GM23338 (cell line): Measurements from ENCODE around the gene LIX1L. TPM values are rescaled to one million over a fixed set of nuclear protein-coding genes. Genes with fewer than 3 reads are reported as not detected.

Experiments
- ATAC-seq: fragments of 200-7000 bp; cut with Tn5 transposase; 3 replicates; pipeline ENCODE4 v1.9.1; 2020
- DNase-seq: peaks from one replicate; pipeline ENCODE4 v3.0.0-alpha.2; 2015; ENCODE audit warnings: low spot score
- H2AFZ ChIP-seq: fragments of 200-600 bp; sonication (generic); 2 replicates; pipeline ENCODE4 v1.8.0; 2016; ENCODE audit warnings: antibody characterized with exemption, mild to moderate bottlenecking, moderate library complexity
- H3F3A ChIP-seq: fragments of 200-600 bp; sonication (generic); replicated peaks from 2 replicates; pipeline ENCODE4 v1.8.0; 2017; ENCODE audit warnings: antibody characterized with exemption, mixed run types, low read depth
- H3K27ac ChIP-seq: fragments of 200-600 bp; sonication (generic); 2 replicates; pipeline ENCODE4 v1.6.1; 2016; ENCODE audit warnings: low read depth
- H3K27me3 ChIP-seq: fragments of 200-600 bp; sonication (generic); 2 replicates; pipeline ENCODE4 v1.8.0; 2016; ENCODE audit warnings: mild to moderate bottlenecking, mixed run types, moderate library complexity; ENCODE audit not compliant: insufficient read depth
- H3K36me3 ChIP-seq: fragments of 200-600 bp; sonication (generic); 2 replicates; pipeline ENCODE4 v1.8.0; 2016; ENCODE audit warnings: mild to moderate bottlenecking; ENCODE audit not compliant: insufficient read depth
- H3K4me1 ChIP-seq: fragments of 200-600 bp; sonication (generic); 2 replicates; pipeline ENCODE4 v1.8.0; 2016; ENCODE audit warnings: mild to moderate bottlenecking, moderate library complexity; ENCODE audit not compliant: insufficient read depth
- H3K4me2 ChIP-seq: fragments of 200-600 bp; sonication (generic); 2 replicates; pipeline ENCODE4 v1.7.1; 2017; ENCODE audit warnings: mixed run types
- H3K4me3 ChIP-seq: fragments of 200-600 bp; sonication (generic); 2 replicates; pipeline ENCODE4 v1.6.1; 2016; ENCODE audit warnings: mixed run types
- H3K79me2 ChIP-seq: fragments of 200-600 bp; sonication (generic); replicated peaks from 2 replicates; pipeline ENCODE4 v1.8.0; 2017; ENCODE audit warnings: mild to moderate bottlenecking; ENCODE audit not compliant: insufficient read depth
- H3K9me2 ChIP-seq: fragments of 200-600 bp; sonication (generic); 2 replicates; pipeline ENCODE4 v1.8.0; 2017; ENCODE audit not compliant: insufficient read depth
- H4K20me1 ChIP-seq: fragments of 200-600 bp; sonication (generic); replicated peaks from 2 replicates; pipeline ENCODE4 v1.8.0; 2017; ENCODE audit warnings: mild to moderate bottlenecking; ENCODE audit not compliant: insufficient read depth
- H3K27ac Mint-ChIP-seq: 2 replicates; pipeline ENCODE4 v1.8.0; 2020; ENCODE audit warnings: inconsistent platforms, mild to moderate bottlenecking, moderate library complexity, mixed read lengths
- H3K27me3 Mint-ChIP-seq: 3 replicates; pipeline ENCODE4 v1.8.0; 2022; ENCODE audit warnings: low read depth, mild to moderate bottlenecking, moderate library complexity, mixed read lengths, inconsistent platforms; ENCODE audit not compliant: insufficient read depth, poor library complexity
- H3K36me3 Mint-ChIP-seq: 3 replicates; pipeline ENCODE4 v1.8.0; 2021; ENCODE audit warnings: low read depth, mild to moderate bottlenecking, inconsistent platforms, moderate library complexity, mixed read lengths
- H3K4me1 Mint-ChIP-seq: 3 replicates; pipeline ENCODE4 v1.8.0; 2020; ENCODE audit warnings: mild to moderate bottlenecking, inconsistent platforms, mixed read lengths
- H3K4me3 Mint-ChIP-seq: 3 replicates; pipeline ENCODE4 v1.8.0; 2021; ENCODE audit warnings: moderate library complexity, mild to moderate bottlenecking, inconsistent platforms, mixed read lengths
- H3K9me3 Mint-ChIP-seq: 3 replicates; pipeline ENCODE4 v1.8.0; 2020; ENCODE audit warnings: moderate library complexity, mild to moderate bottlenecking, inconsistent platforms, mixed read lengths
- ETS1 ChIP-seq: IDR thresholded peaks from 2 replicates; pipeline ENCODE4 v1.6.1; 2016; ENCODE audit warnings: antibody characterized with exemption
- EZH2 ChIP-seq: fragments of 200-600 bp; sonication (generic); IDR thresholded peaks from one replicate; pipeline ENCODE4 v1.8.0; 2017; ENCODE audit warnings: antibody characterized with exemption, mild to moderate bottlenecking, low read depth; ENCODE audit not compliant: unreplicated experiment
- EZH2phosphoT487 ChIP-seq: fragments of 200-600 bp; sonication (generic); IDR thresholded peaks from one replicate; pipeline ENCODE4 v1.8.1; 2018; ENCODE audit warnings: antibody characterized with exemption; ENCODE audit not compliant: unreplicated experiment
- REST ChIP-seq: IDR thresholded peaks from one replicate; pipeline ENCODE4 v1.6.1; 2018; ENCODE audit warnings: antibody characterized with exemption; ENCODE audit not compliant: unreplicated experiment
- ZNF114 ChIP-seq: fragments of 250-450 bp; sonication (Bioruptor Pico); IDR thresholded peaks from 2 replicates; pipeline ENCODE4 v1.5.0; 2020; ENCODE audit warnings: mild to moderate bottlenecking, moderate library complexity
- polyA plus RNA-seq: library from polyadenylated mRNA; unstranded; fragments of >200 nt; fragmentation: Nextera tagmentation; extraction: Ambion mirVana; gene quantifications from 2 replicates; pipeline ENCODE4 v1.2.1, GENCODE V29; 2016
- total RNA-seq: library from RNA; depleted of rRNA; stranded (reverse); fragments of >200 nt; shearing (Covaris generic); gene quantifications from 2 replicates; pipeline ENCODE4 v1.2.3, GENCODE V29; 2014
- TF ChIP-seq, protein P1 (sequence below): fragments of 250-450 bp; sonication (Bioruptor Pico); IDR thresholded peaks from 2 replicates; pipeline ENCODE4 v1.5.0; 2020; ENCODE audit warnings: mild to moderate bottlenecking, moderate library complexity

The LIX1L gene
- total and polyA plus RNA-seq, 2 experiments from 2014 or later, result 0.76 to 2.6 TPM

GRCh38 chr1:145947551-145947950, 10.3 kb downstream of the LIX1L start:
- Mint-ChIP-seq H3K36me3 (no peaks in the 10 kb centered on the region), H3K27ac (no peak overlapping the region), H3K4me3 (no peak overlapping the region), H3K9me3 (no peaks in the 10 kb centered on the region), H3K4me1 (peaks cover 23% of the 10 kb centered on the region), H3K27me3 (peaks cover 3% of the 10 kb centered on the region)
- Histone ChIP-seq H3K79me2 (no peaks in the 10 kb centered on the region), H3K9me2 (no peaks in the 10 kb centered on the region), H2AFZ (no peak overlapping the region), H3K4me1 (peaks cover 12% of the 10 kb centered on the region), H4K20me1 (no peaks in the 10 kb centered on the region), H3K36me3 (no peaks in the 10 kb centered on the region), H3K27me3 (no peaks in the 10 kb centered on the region), H3F3A (no peaks in the 10 kb centered on the region), H3K4me2 (peak overlapping the region; percentile 46; the same call in 1 of the 2 replicates), H3K4me3 (no peak overlapping the region), H3K27ac (no peak overlapping the region)
- DNase-seq (peak; percentile 77), ATAC-seq (peak; percentile 94)
- TF ChIP-seq EZH2, result no peak
- TF ChIP-seq, protein P1, sequence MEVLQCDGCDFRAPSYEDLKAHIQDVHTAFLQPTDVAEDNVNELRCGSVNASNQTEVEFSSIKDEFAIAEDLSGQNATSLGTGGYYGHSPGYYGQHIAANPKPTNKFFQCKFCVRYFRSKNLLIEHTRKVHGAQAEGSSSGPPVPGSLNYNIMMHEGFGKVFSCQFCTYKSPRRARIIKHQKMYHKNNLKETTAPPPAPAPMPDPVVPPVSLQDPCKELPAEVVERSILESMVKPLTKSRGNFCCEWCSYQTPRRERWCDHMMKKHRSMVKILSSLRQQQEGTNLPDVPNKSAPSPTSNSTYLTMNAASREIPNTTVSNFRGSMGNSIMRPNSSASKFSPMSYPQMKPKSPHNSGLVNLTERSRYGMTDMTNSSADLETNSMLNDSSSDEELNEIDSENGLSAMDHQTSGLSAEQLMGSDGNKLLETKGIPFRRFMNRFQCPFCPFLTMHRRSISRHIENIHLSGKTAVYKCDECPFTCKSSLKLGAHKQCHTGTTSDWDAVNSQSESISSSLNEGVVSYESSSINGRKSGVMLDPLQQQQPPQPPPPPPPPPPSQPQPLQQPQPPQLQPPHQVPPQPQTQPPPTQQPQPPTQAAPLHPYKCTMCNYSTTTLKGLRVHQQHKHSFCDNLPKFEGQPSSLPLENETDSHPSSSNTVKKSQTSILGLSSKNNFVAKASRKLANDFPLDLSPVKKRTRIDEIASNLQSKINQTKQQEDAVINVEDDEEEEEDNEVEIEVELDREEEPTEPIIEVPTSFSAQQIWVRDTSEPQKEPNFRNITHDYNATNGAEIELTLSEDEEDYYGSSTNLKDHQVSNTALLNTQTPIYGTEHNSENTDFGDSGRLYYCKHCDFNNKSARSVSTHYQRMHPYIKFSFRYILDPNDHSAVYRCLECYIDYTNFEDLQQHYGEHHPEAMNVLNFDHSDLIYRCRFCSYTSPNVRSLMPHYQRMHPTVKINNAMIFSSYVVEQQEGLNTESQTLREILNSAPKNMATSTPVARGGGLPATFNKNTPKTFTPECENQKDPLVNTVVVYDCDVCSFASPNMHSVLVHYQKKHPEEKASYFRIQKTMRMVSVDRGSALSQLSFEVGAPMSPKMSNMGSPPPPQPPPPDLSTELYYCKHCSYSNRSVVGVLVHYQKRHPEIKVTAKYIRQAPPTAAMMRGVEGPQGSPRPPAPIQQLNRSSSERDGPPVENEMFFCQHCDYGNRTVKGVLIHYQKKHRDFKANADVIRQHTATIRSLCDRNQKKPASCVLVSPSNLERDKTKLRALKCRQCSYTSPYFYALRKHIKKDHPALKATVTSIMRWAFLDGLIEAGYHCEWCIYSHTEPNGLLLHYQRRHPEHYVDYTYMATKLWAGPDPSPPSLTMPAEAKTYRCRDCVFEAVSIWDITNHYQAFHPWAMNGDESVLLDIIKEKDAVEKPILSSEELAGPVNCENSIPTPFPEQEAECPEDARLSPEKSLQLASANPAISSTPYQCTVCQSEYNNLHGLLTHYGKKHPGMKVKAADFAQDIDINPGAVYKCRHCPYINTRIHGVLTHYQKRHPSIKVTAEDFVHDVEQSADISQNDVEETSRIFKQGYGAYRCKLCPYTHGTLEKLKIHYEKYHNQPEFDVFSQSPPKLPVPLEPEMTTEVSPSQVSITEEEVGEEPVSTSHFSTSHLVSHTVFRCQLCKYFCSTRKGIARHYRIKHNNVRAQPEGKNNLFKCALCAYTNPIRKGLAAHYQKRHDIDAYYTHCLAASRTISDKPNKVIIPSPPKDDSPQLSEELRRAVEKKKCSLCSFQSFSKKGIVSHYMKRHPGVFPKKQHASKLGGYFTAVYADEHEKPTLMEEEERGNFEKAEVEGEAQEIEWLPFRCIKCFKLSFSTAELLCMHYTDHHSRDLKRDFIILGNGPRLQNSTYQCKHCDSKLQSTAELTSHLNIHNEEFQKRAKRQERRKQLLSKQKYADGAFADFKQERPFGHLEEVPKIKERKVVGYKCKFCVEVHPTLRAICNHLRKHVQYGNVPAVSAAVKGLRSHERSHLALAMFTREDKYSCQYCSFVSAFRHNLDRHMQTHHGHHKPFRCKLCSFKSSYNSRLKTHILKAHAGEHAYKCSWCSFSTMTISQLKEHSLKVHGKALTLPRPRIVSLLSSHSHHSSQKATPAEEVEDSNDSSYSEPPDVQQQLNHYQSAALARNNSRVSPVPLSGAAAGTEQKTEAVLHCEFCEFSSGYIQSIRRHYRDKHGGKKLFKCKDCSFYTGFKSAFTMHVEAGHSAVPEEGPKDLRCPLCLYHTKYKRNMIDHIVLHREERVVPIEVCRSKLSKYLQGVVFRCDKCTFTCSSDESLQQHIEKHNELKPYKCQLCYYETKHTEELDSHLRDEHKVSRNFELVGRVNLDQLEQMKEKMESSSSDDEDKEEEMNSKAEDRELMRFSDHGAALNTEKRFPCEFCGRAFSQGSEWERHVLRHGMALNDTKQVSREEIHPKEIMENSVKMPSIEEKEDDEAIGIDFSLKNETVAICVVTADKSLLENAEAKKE (CRISPR knock-in tag), result peak; percentile 18; the same call in 1 of the 2 replicates

DNA sequence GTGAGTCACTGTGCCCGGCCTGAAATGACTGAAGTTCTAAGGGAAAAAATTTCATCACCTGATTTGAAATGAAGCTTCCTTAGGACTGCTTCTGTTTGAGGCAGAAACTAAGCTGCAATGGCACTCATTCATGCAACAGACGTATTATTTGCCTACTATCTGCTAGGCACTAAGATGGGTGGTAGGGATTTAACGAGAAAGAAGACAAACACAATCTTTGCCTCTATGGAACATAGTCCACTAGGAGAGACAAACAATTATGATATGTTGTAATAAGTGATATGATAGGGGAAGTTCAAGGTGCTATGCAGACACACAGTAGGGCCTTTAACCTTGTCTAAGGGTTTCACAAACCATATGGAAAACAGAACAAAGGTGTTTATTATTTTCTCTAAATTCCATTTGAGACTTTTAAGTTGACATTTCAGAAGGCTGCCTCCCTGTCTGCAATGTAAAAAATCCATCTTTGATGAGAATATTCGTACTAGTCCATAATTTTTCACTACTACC, 11.3 kb downstream of the LIX1L start:
- Histone ChIP-seq H3K27me3 (no peaks in the 10 kb centered on the region), H3F3A (no peaks in the 10 kb centered on the region), H3K36me3 (no peaks in the 10 kb centered on the region), H4K20me1 (no peaks in the 10 kb centered on the region), H3K4me2 (peak overlapping the region; percentile 46), H2AFZ (no peak overlapping the region), H3K4me3 (no peak overlapping the region), H3K4me1 (peaks cover 12% of the 10 kb centered on the region), H3K27ac (no peak overlapping the region), H3K79me2 (no peaks in the 10 kb centered on the region), H3K9me2 (no peaks in the 10 kb centered on the region)
- Mint-ChIP-seq H3K27ac (no peak overlapping the region), H3K4me1 (peaks cover 23% of the 10 kb centered on the region), H3K36me3 (no peaks in the 10 kb centered on the region), H3K9me3 (no peaks in the 10 kb centered on the region), H3K4me3 (no peak overlapping the region), H3K27me3 (peaks cover 3% of the 10 kb centered on the region)
- ATAC-seq (no peak), DNase-seq (no peak)
- TF ChIP-seq EZH2phosphoT487 (no peak), REST (no peak), EZH2 (no peak), ETS1 (no peak), ZNF114 (CRISPR knock-in tag) (no peak)
